Type B pancreatic cell (in vitro differentiated cells): ENCODE data around the gene MRPL27. TPM values are rescaled to one million over a fixed set of nuclear protein-coding genes. Genes with fewer than 3 reads are reported as not detected.

Source experiments
- DNase-seq: peaks from one replicate; pipeline ENCODE4 v3.0.0; 2021; ENCODE audit warnings: mixed read lengths; ENCODE audit not compliant: unreplicated experiment; ENCODE audit errors: extremely low spot score
- H3K27ac Mint-ChIP-seq: 2 replicates; pipeline ENCODE4 v1.8.0; 2021; ENCODE audit warnings: mild to moderate bottlenecking, mixed read lengths
- H3K27me3 Mint-ChIP-seq: 2 replicates; pipeline ENCODE4 v1.8.0; 2021; ENCODE audit warnings: mixed read lengths
- H3K36me3 Mint-ChIP-seq: 2 replicates; pipeline ENCODE4 v1.8.0; 2021; ENCODE audit warnings: mixed read lengths
- H3K4me1 Mint-ChIP-seq: one replicate; pipeline ENCODE4 v1.8.0; 2021; ENCODE audit warnings: mixed read lengths; ENCODE audit not compliant: unreplicated experiment
- H3K4me3 Mint-ChIP-seq: 2 replicates; pipeline ENCODE4 v1.8.0; 2021; ENCODE audit warnings: mild to moderate bottlenecking, mixed read lengths
- H3K9me3 Mint-ChIP-seq: 2 replicates; pipeline ENCODE4 v1.8.0; 2021; ENCODE audit warnings: mixed read lengths
- CTCF ChIP-seq: fragments of 200-600 bp; sonication (generic); conservative IDR thresholded peaks from 2 replicates; pipeline ENCODE4 v1.5.0; 2021; ENCODE audit warnings: antibody characterized with exemption, mild to moderate bottlenecking
- total RNA-seq: library from RNA; stranded (reverse); gene quantifications from 2 replicates; pipeline ENCODE4 v1.2.1, GENCODE V29; 2021; ENCODE audit warnings: low replicate concordance

The MRPL27 gene
- total RNA-seq, 1 donor from 2014 or later = 66.6 TPM

- H3K4me3 Mint-ChIP-seq = no peak overlapping the region
- peaks cover 17% of the 10 kb centered on the region for H3K4me1 Mint-ChIP-seq
- no peaks in the 10 kb centered on the region for H3K9me3 Mint-ChIP-seq
- H3K27ac Mint-ChIP-seq = no peak overlapping the region
- DNase-seq = no peak
- no peaks in the 10 kb centered on the region for H3K36me3 Mint-ChIP-seq
- H3K27me3 Mint-ChIP-seq = peaks cover 3% of the 10 kb centered on the region
- TF ChIP-seq CTCF = no peak
Observed at GRCh38 chr17:50328363-50329325, 44.3 kb downstream of the MRPL27 start.

- Mint-ChIP-seq H3K27me3 (peaks cover 3% of the 10 kb centered on the region), H3K27ac (no peak overlapping the region), H3K36me3 (no peaks in the 10 kb centered on the region), H3K4me3 (no peak overlapping the region), H3K4me1 (peaks cover 17% of the 10 kb centered on the region), H3K9me3 (no peaks in the 10 kb centered on the region)
- no peak for TF ChIP-seq CTCF
- DNase-seq = no peak
Observed at GRCh38 chr17:50326831-50327364, 46.1 kb downstream of the MRPL27 start.

- H3K27ac Mint-ChIP-seq = no peak overlapping the region
- no peak overlapping the region for H3K4me3 Mint-ChIP-seq
- no peak for TF ChIP-seq CTCF
- DNase-seq = no peak
- H3K27me3 Mint-ChIP-seq = peaks cover 3% of the 10 kb centered on the region
- H3K9me3 Mint-ChIP-seq = no peaks in the 10 kb centered on the region
- no peaks in the 10 kb centered on the region for H3K36me3 Mint-ChIP-seq
- H3K4me1 Mint-ChIP-seq = peaks cover 17% of the 10 kb centered on the region
Observed at GRCh38 chr17:50325906-50326305, 47.1 kb downstream of the MRPL27 start.

- no peak for TF ChIP-seq CTCF
- H3K4me1 Mint-ChIP-seq = peaks cover 13% of the 10 kb centered on the region
- H3K27ac Mint-ChIP-seq = no peak overlapping the region
- peaks cover 3% of the 10 kb centered on the region for H3K27me3 Mint-ChIP-seq
- no peak overlapping the region for H3K4me3 Mint-ChIP-seq
- no peaks in the 10 kb centered on the region for H3K36me3 Mint-ChIP-seq
- no peaks in the 10 kb centered on the region for H3K9me3 Mint-ChIP-seq
- no peak for DNase-seq
Observed at GRCh38 chr17:50323060-50323459, 49.9 kb downstream of the MRPL27 start.

- no peak overlapping the region for H3K4me3 Mint-ChIP-seq
- no peak for DNase-seq
- H3K36me3 Mint-ChIP-seq = no peaks in the 10 kb centered on the region
- no peak for TF ChIP-seq CTCF
- no peaks in the 10 kb centered on the region for H3K9me3 Mint-ChIP-seq
- H3K4me1 Mint-ChIP-seq = peaks cover 13% of the 10 kb centered on the region
- peaks cover 3% of the 10 kb centered on the region for H3K27me3 Mint-ChIP-seq
- H3K27ac Mint-ChIP-seq = no peak overlapping the region
Observed at GRCh38 chr17:50322271-50322670, 50.7 kb downstream of the MRPL27 start.
